Neutrophil (primary cell): ENCODE measurements around the gene WAC.

Source experiments
- H3K27ac ChIP-seq: fragments of 200-600 bp; sonication (generic); 2 replicates; pipeline ENCODE4 v1.5.1; 2016; ENCODE audit warnings: mild to moderate bottlenecking, moderate library complexity
- H3K27me3 ChIP-seq: fragments of 200-600 bp; sonication (generic); 2 replicates; pipeline ENCODE4 v1.6.0; 2016; ENCODE audit warnings: mild to moderate bottlenecking
- H3K36me3 ChIP-seq: fragments of 200-600 bp; sonication (generic); 2 replicates; pipeline ENCODE4 v1.5.1; 2017
- H3K4me1 ChIP-seq, 2 experiments: fragments of 200-600 bp in 1 of 2; sonication (generic) in 1 of 2; 1 replicate in 1 of 2; 2 replicates in 1 of 2; pipeline versions ENCODE4 v1.5.1 to v1.6.1; 2013 to 2016; ENCODE audit warnings: low read depth in 1 of 2, low read length in 1 of 2, mild to moderate bottlenecking in 1 of 2, moderate library complexity in 1 of 2; ENCODE audit not compliant: control insufficient read depth in 1 of 2, insufficient read depth in 1 of 2
- H3K4me3 ChIP-seq, 2 experiments: fragments of 200-600 bp in 1 of 2; sonication (generic) in 1 of 2; 1 replicate in 1 of 2; 2 replicates in 1 of 2; pipeline ENCODE4 v1.5.1; 2013 to 2016; ENCODE audit warnings: low read depth in 1 of 2, low read length in 1 of 2, mild to moderate bottlenecking in 1 of 2, moderate library complexity in 1 of 2
- H3K9me3 ChIP-seq: fragments of 200-600 bp; sonication (generic); 2 replicates; pipeline ENCODE4 v1.5.1; 2016
- CTCF ChIP-seq: fragments of 200-600 bp; sonication (generic); IDR thresholded peaks from 2 replicates; pipeline ENCODE4 v1.5.1; 2016; ENCODE audit warnings: antibody characterized with exemption

WAC gene

GRCh38 chr10:28578454-28578853 lies 45.5 kb downstream of the WAC start:
- no peaks in the 10 kb centered on the region for H3K9me3 ChIP-seq
- no peak for TF ChIP-seq CTCF
- H3K27ac ChIP-seq: peak overlapping the region; percentile 4
- H3K4me1 ChIP-seq: peaks cover 23 to 28% of the 10 kb centered on the region in 2 experiments
- peaks cover 11% of the 10 kb centered on the region for H3K36me3 ChIP-seq
- no peaks in the 10 kb centered on the region for H3K27me3 ChIP-seq
- no peak overlapping the region for H3K4me3 ChIP-seq

- no peak for TF ChIP-seq CTCF
- H3K27ac ChIP-seq: no peak overlapping the region
- H3K36me3 ChIP-seq: peaks cover 27% of the 10 kb centered on the region
- no peak overlapping the region for H3K4me3 ChIP-seq
- no peaks in the 10 kb centered on the region for H3K9me3 ChIP-seq
- no peaks in the 10 kb centered on the region for H3K27me3 ChIP-seq
- H3K4me1 ChIP-seq: peaks cover 23 to 26% of the 10 kb centered on the region in 2 experiments
Measured at GRCh38 chr10:28580825-28581224, 47.9 kb downstream of the WAC start.

- no peak for TF ChIP-seq CTCF
- no peak overlapping the region for H3K4me3 ChIP-seq
- peaks cover 27% of the 10 kb centered on the region for H3K36me3 ChIP-seq
- no peaks in the 10 kb centered on the region for H3K9me3 ChIP-seq
- H3K4me1 ChIP-seq: peaks cover 26% of the 10 kb centered on the region in 2 experiments
- peak overlapping the region; percentile 5 for H3K27ac ChIP-seq
- H3K27me3 ChIP-seq: no peaks in the 10 kb centered on the region
Measured at GRCh38 chr10:28581916-28582315, 49.0 kb downstream of the WAC start.

- H3K4me3 ChIP-seq: no peak overlapping the region
- no peak overlapping the region for H3K27ac ChIP-seq
- TF ChIP-seq CTCF: no peak
- no peaks in the 10 kb centered on the region for H3K27me3 ChIP-seq
- H3K9me3 ChIP-seq: no peaks in the 10 kb centered on the region
- H3K4me1 ChIP-seq: peaks cover 41 to 45% of the 10 kb centered on the region in 2 experiments
- H3K36me3 ChIP-seq: peaks cover 29% of the 10 kb centered on the region
Measured at GRCh38 chr10:28585076-28585475, 52.2 kb downstream of the WAC start.

- peaks cover 40% of the 10 kb centered on the region for H3K36me3 ChIP-seq
- H3K27ac ChIP-seq: no peak overlapping the region
Measured at GRCh38 chr10:28586176-28586575, 53.3 kb downstream of the WAC start.

More at GRCh38 chr10:28586176-28586575, 53.3 kb downstream of the WAC start:
- peaks cover 36 to 44% of the 10 kb centered on the region in 2 experiments for H3K4me1 ChIP-seq
- no peak for TF ChIP-seq CTCF
- no peaks in the 10 kb centered on the region for H3K9me3 ChIP-seq
- no peak overlapping the region for H3K4me3 ChIP-seq
- no peaks in the 10 kb centered on the region for H3K27me3 ChIP-seq
